SK-N-MC (cell line): ENCODE results near the gene HMGXB3.

Source experiments
- DNase-seq: peaks from one replicate; pipeline ENCODE4 v3.0.0-alpha.2; 2011; ENCODE audit warnings: low read depth, low spot score
- H3K27ac ChIP-seq: fragments of 200-600 bp; sonication (generic); 2 replicates; pipeline ENCODE4 v1.5.1; 2016; ENCODE audit warnings: mixed run types
- H3K36me3 ChIP-seq: fragments of 200-600 bp; sonication (generic); 2 replicates; pipeline ENCODE4 v1.6.1; 2017; ENCODE audit warnings: antibody characterized with exemption, low read length, mixed read lengths; ENCODE audit not compliant: insufficient read depth
- H3K4me3 ChIP-seq: fragments of 200-600 bp; sonication (generic); 2 replicates; pipeline ENCODE4 v1.5.1; 2016
- H3K9ac ChIP-seq: fragments of 200-600 bp; sonication (generic); 2 replicates; pipeline ENCODE4 v1.8.0; 2017; ENCODE audit warnings: mixed run types, mixed read lengths; ENCODE audit not compliant: insufficient read length
- H3K9me3 ChIP-seq: fragments of 200-600 bp; sonication (generic); 2 replicates; pipeline ENCODE4 v1.6.1; 2017; ENCODE audit warnings: low read depth, mild to moderate bottlenecking, antibody characterized with exemption, low read length, moderate library complexity, mixed read lengths
- EZH2 ChIP-seq: fragments of 200-600 bp; sonication (generic); IDR thresholded peaks from one replicate; pipeline ENCODE4 v1.6.1; 2017; ENCODE audit warnings: antibody characterized with exemption
- FOXP2 ChIP-seq: optimal IDR thresholded peaks from 2 replicates; pipeline ENCODE3; 2011; ENCODE audit warnings: mild to moderate bottlenecking, moderate library complexity; ENCODE audit not compliant: insufficient read depth; ENCODE audit errors: extremely low read length, control extremely low read depth
- POLR2AphosphoS5 ChIP-seq: IDR thresholded peaks from 2 replicates; pipeline ENCODE4 v1.6.1; 2012; ENCODE audit warnings: mild to moderate bottlenecking, low read depth, low read length, borderline replicate concordance

The HMGXB3 gene

DNA sequence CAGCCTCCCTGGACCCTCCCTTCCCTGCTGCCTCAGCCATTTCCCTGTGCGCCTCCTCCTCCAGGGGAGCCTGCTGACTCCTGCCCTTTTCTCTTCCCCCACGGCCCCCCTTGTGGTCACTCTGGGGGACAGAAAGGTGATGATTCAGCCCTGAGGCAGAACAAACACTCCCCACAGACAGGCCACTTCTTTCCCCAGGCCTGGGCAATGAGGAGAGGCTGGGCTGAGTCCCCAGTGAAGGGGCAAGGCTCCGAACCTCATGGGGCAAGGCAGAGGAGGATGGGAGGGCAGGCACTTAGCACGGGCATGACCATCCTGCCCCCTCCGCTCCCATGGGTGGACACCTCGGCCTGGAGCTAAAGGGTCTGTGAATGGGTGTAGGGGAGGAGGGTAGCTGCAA lies 64.8 kb downstream of the HMGXB3 start:
- Histone ChIP-seq H3K36me3 (no peaks in the 10 kb centered on the region), H3K4me3 (no peak overlapping the region), H3K9ac (no peak overlapping the region), H3K9me3 (no peaks in the 10 kb centered on the region), H3K27ac (no peak overlapping the region)
- DNase-seq: no peak
- TF ChIP-seq FOXP2 (no peak), EZH2 (no peak), POLR2AphosphoS5 (no peak)

DNA sequence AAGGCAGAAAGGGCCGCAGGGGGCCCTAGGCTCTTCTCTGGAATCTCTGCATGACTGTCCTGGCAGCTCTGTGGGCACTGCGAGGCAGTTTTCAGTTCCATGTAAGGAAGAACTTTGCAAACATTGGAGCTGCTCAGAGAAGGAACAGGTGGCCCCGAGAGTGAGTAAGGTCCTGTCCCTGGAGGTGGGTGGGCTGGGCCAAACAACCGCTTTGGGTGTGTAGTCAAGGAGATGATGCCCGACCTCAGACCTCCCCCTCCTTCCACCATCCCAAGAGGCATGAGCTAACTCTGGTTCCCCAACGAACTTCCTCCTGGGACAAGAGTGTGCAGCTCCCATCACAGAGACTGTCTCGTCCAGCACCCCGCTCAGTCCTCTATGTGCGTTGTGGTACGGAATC lies 65.3 kb downstream of the HMGXB3 start:
- DNase-seq: no peak
- no peaks in the 10 kb centered on the region for H3K9me3 ChIP-seq
- no peak for TF ChIP-seq POLR2AphosphoS5
- no peak for TF ChIP-seq FOXP2
- no peaks in the 10 kb centered on the region for H3K36me3 ChIP-seq
- H3K27ac ChIP-seq: no peak overlapping the region
- no peak overlapping the region for H3K4me3 ChIP-seq
- H3K9ac ChIP-seq: no peak overlapping the region

DNA sequence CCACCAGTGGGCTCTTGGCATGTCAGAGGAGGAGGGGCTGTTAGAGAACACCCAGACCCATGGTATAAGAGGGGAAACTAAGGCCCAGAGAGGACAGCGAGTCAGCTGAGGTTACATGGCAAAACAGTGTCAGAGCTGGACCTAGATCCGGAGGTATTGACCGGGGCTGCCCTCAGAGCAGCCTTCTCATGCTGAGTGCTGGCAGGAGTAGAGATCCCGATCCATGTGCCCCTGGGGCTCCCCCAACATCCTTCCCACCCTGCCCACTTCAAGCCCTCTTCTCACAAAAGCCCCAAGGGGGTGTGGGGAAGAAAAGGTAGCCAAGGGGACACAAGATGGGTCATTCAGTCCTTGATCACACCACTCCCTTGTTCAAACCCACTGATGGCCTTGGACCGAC lies 65.9 kb downstream of the HMGXB3 start:
- Histone ChIP-seq H3K36me3 (no peaks in the 10 kb centered on the region), H3K9me3 (no peaks in the 10 kb centered on the region), H3K4me3 (no peak overlapping the region), H3K27ac (no peak overlapping the region), H3K9ac (no peak overlapping the region)
- no peak for DNase-seq
- TF ChIP-seq POLR2AphosphoS5: no peak
- TF ChIP-seq EZH2: no peak
- no peak for TF ChIP-seq FOXP2

DNA sequence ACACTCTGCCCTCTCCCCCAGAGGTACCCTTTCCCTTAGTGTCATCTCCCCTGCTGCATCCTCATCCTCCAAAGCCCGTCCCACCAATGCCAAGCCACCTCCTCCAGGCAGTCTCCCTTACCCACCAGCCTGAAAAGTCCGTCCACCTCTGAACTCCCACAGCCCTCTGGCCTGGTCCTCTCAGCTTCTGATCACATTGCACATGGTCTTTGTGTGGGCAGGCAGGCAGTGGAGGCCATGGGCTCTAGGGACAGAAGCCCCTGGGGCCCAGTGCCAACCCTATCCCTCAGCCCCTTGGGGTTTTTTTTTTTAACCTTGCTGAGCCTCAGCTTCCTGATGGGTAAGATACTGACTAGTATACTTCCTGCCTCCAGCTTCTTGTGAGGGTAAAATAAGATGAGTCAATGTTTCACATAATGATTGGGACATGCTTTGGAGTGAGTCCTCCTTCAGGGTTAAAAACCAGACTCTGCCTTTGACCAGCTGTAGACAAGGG lies 66.4 kb downstream of the HMGXB3 start:
- TF ChIP-seq POLR2AphosphoS5 (no peak), EZH2 (no peak), FOXP2 (no peak)
- Histone ChIP-seq H3K9ac (no peak overlapping the region), H3K9me3 (no peaks in the 10 kb centered on the region), H3K4me3 (no peak overlapping the region), H3K27ac (no peak overlapping the region), H3K36me3 (no peaks in the 10 kb centered on the region)
- DNase-seq: no peak

DNA sequence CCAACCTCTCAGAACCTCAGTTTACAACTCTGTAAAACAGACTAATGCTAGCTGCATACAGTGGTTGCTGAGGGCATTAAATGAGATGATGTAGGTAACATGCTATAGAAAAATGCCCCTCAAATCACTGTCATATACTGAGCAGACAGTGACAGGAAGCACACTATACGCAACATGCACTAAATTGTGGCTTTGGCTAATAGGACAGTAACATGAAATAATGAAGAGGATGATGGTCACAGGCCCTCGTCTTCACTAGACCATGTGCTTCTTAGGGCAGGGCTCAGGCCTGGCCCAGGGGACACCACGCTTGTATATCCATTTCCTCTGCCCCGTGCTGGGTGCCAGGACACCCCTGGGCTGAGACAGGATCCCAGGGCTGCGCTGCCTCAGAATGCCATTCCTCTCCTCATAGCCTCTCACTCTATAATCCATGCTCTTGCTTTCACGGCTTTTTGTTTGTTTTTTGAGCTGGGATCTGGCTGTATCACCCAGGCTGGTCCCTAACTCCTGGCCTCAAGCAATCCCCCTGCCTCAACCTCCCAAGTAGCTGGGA lies 66.9 kb downstream of the HMGXB3 start:
- no peak overlapping the region for H3K9ac ChIP-seq
- H3K4me3 ChIP-seq: no peak overlapping the region
- TF ChIP-seq EZH2 (no peak), POLR2AphosphoS5 (no peak), FOXP2 (no peak)
- no peaks in the 10 kb centered on the region for H3K36me3 ChIP-seq
- no peaks in the 10 kb centered on the region for H3K9me3 ChIP-seq
- DNase-seq: no peak
- H3K27ac ChIP-seq: no peak overlapping the region

DNA sequence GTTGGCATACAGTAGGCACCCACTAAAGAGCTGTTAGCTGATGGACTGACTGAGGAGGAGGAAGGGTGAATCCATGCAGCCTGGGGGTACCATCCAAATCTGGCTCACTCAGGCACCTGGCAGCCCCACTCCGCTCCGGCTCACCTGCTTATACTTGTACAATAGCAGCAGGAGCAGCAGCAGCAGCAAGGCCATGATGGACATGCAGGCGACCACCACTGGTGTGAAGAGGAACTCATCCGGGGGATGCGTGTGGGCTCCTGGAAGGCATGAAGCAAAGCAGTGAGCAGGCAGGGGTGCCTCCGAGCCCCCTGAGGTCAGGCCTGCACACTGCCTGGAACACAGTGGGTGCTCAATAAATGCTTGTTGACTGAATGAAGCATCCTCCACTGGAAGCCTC lies 67.5 kb downstream of the HMGXB3 start:
- no peak overlapping the region for H3K9ac ChIP-seq
- DNase-seq: no peak
- no peak overlapping the region for H3K4me3 ChIP-seq
- TF ChIP-seq FOXP2 (no peak), EZH2 (no peak), POLR2AphosphoS5 (no peak)
- no peaks in the 10 kb centered on the region for H3K36me3 ChIP-seq
- H3K27ac ChIP-seq: no peak overlapping the region
- H3K9me3 ChIP-seq: no peaks in the 10 kb centered on the region

DNA sequence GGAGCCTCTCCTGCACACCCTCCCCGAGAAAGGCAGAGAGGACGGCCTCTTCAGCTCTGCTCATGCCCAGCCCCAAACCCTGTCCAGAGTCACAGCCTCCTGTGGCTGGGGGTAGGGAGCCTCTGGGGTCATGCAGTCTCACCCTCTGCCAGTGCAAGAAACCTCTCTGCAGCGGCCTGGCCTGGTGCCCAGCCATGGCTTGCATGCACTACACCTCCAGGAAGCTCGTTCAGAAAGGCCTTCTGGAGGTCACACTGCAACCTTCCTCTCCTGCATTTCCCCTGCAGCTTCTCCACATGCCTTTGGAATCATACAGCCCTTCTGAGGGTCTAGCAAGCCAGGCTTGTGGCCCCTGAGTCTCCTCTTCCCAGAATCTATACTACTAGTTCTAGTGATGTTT lies 67.9 kb downstream of the HMGXB3 start:
- TF ChIP-seq FOXP2 (no peak), EZH2 (no peak), POLR2AphosphoS5 (no peak)
- Histone ChIP-seq H3K9me3 (no peaks in the 10 kb centered on the region), H3K9ac (no peak overlapping the region), H3K36me3 (no peaks in the 10 kb centered on the region), H3K4me3 (no peak overlapping the region), H3K27ac (no peak overlapping the region)
- DNase-seq: no peak

DNA sequence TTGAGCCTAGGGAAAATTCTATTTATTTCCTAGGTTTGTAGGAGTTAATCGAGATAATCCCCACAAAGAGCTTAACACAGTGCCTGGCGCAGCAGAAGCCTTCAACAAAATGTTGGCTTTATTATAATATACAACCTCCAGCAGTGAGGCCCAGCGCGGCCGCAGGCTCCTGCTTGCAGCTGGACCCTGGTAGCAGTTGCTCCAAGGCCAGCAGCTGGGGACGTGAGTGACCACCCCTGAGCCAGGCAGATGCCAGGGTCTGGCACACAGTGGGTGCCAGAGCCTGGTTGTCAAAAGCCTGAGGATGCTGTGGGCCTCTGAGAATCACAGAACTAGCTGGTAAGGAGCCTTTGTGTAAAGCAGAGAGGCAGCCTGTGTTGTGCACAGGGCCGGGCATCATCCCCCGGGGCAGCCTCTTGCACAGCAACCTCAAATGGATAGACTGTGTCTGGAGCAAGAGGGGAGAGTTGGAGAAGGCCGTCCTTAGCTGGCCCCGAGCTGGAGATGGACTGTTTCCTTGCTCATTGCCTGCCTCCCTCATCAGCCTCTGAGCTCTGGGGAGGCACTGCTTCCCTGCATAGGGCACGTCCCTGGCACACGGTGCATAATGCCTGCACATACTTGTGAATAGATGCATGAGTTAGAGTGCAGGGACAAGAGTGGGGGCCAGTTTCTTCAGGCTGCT lies 68.6 kb downstream of the HMGXB3 start:
- no peak for DNase-seq
- H3K27ac ChIP-seq: no peak overlapping the region
- no peak for TF ChIP-seq EZH2
- no peaks in the 10 kb centered on the region for H3K9me3 ChIP-seq
- no peak overlapping the region for H3K9ac ChIP-seq
- H3K36me3 ChIP-seq: no peaks in the 10 kb centered on the region
- no peak overlapping the region for H3K4me3 ChIP-seq

DNA sequence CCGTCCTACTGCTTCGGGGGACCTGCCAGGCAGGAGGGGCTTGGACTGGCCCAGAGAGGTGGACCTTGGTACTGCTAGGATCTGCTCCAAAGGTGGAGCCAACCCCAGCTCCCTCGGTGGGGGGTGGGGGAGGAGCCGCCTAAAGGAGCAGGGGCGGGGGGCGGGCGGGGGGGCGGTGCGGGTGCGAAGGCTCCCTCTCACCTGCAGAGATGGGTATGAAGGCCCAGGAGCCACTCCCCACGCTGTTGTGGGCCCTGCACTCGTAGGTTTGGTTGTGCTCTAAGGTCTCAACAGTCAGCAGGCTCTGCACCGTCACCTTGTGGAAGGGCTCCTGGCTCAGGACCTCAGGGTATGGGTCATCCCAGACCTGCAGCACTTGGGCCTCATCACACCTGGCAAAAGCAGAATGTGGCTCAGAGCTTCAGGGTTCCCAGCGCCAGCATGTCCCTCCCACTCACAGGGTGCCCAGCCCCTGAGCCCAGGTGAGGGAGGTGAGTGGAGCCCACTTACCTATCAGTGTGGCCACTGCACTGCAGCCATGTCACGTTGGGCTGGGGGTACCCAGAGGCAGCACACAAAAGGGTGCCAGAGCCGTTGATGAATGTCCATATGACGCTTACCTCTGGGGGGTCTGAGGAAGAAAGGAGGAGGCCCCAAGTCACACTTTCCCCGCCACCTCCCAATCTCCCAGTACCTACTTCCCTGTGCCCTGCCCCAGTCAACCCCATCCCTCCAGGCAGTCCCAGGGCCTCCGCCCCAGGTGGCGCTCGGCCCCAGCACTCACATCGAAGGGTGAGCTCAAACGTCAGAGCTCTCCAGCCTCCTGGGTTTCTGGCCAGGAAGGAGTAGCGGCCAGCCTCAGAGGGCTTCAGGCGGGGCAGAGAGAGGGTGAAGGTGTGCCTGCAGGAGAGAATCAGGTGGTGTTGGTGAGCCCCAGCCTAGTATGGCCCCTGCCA lies 69.4 kb downstream of the HMGXB3 start:
- no peak overlapping the region for H3K9ac ChIP-seq
- H3K36me3 ChIP-seq: no peaks in the 10 kb centered on the region
- no peaks in the 10 kb centered on the region for H3K9me3 ChIP-seq
- DNase-seq: no peak
- no peak overlapping the region for H3K4me3 ChIP-seq
- H3K27ac ChIP-seq: no peak overlapping the region
- TF ChIP-seq POLR2AphosphoS5 (no peak), EZH2 (no peak)
